ENCODE data around the gene ZNF385B.

- TF ChIP-seq REST (tag by site-specific recombination; IDR thresholded peaks at IDR 0.05) (no peak), CTCF (tag by site-specific recombination; IDR thresholded peaks at IDR 0.05) (no peak), SP7 (tag by site-specific recombination; IDR thresholded peaks at IDR 0.05) (no peak), SP2 (tag by site-specific recombination; IDR thresholded peaks at IDR 0.05) (no peak), ZNF704 (tag by site-specific recombination; IDR thresholded peaks at IDR 0.05) (no peak), MEIS1 (CRISPR knock-in tag; IDR thresholded peaks at IDR 0.05; ENCODE audit: borderline replicate concordance) (no peak), ZFP3 (tag by site-specific recombination; IDR thresholded peaks at IDR 0.05; ENCODE audit: low read depth) (no peak), OVOL3 (tag by site-specific recombination; IDR thresholded peaks at IDR 0.05) (no peak), ZNF555 (tag by site-specific recombination; conservative IDR thresholded peaks at IDR 0.05) (no peak), ZNF530 (tag by site-specific recombination; IDR thresholded peaks at IDR 0.05; ENCODE audit: low read depth) (no peak), ZNF660 (tag by site-specific recombination; IDR thresholded peaks at IDR 0.05) (no peak), PBX3 (CRISPR knock-in tag; IDR thresholded peaks at IDR 0.05) (no peak)
- TF ChIP-seq, protein P1, sequence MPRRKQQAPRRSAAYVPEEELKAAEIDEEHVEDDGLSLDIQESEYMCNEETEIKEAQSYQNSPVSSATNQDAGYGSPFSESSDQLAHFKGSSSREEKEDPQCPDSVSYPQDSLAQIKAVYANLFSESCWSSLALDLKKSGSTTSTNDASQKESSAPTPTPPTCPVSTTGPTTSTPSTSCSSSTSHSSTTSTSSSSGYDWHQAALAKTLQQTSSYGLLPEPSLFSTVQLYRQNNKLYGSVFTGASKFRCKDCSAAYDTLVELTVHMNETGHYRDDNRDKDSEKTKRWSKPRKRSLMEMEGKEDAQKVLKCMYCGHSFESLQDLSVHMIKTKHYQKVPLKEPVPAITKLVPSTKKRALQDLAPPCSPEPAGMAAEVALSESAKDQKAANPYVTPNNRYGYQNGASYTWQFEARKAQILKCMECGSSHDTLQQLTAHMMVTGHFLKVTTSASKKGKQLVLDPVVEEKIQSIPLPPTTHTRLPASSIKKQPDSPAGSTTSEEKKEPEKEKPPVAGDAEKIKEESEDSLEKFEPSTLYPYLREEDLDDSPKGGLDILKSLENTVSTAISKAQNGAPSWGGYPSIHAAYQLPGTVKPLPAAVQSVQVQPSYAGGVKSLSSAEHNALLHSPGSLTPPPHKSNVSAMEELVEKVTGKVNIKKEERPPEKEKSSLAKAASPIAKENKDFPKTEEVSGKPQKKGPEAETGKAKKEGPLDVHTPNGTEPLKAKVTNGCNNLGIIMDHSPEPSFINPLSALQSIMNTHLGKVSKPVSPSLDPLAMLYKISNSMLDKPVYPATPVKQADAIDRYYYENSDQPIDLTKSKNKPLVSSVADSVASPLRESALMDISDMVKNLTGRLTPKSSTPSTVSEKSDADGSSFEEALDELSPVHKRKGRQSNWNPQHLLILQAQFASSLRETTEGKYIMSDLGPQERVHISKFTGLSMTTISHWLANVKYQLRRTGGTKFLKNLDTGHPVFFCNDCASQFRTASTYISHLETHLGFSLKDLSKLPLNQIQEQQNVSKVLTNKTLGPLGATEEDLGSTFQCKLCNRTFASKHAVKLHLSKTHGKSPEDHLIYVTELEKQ (tag by site-specific recombination; IDR thresholded peaks at IDR 0.05; ENCODE audit: borderline replicate concordance), result no peak
These were observed 306.6 kb downstream of the ZNF385B start for GRCh38 chr2:179554639-179555386.
